GM12878 (cell line): ENCODE measurements around the gene CELF2. TPM values are rescaled to one million over a fixed set of nuclear protein-coding genes. Genes with fewer than 3 reads are reported as not detected.

Experiments used
- BCL11A ChIP-seq: IDR thresholded peaks from 2 replicates; pipeline ENCODE4 v1.6.1; 2011; ENCODE audit warnings: low read depth, low read length
- BMI1 ChIP-seq: fragments of 450-650 bp; IDR thresholded peaks from 2 replicates; pipeline ENCODE4 v1.6.1; 2016; ENCODE audit warnings: mild to moderate bottlenecking, moderate library complexity, borderline replicate concordance
- IKZF2 ChIP-seq, 2 experiments: fragments of 450-650 bp; IDR thresholded peaks; 2 replicates each; pipeline ENCODE4 v1.6.1; 2017; ENCODE audit warnings: mild to moderate bottlenecking in 2 of 2, moderate library complexity in 2 of 2
- KDM1A ChIP-seq: fragments of 200-600 bp; sonication (generic); IDR thresholded peaks from 2 replicates; pipeline ENCODE4 v1.6.1; 2016; ENCODE audit warnings: borderline replicate concordance
- MYB ChIP-seq: fragments of 150-350 bp; IDR thresholded peaks from 2 replicates; pipeline ENCODE4 v1.6.1; 2014; ENCODE audit warnings: mild to moderate bottlenecking, low read depth, low read length, borderline replicate concordance
- NBN ChIP-seq: fragments of 450-650 bp; IDR thresholded peaks from 2 replicates; pipeline ENCODE4 v1.6.1; 2016
- NFIC ChIP-seq: IDR thresholded peaks from 2 replicates; pipeline ENCODE4 v1.6.1; 2012; ENCODE audit warnings: low read depth, mild to moderate bottlenecking, inconsistent platforms, low read length, moderate library complexity
- NR2C1 ChIP-seq: fragments of 450-650 bp; IDR thresholded peaks from 2 replicates; pipeline ENCODE4 v1.6.1; 2017; ENCODE audit warnings: antibody characterized with exemption, mild to moderate bottlenecking, moderate library complexity
- NR2C2 ChIP-seq: IDR thresholded peaks from 2 replicates; pipeline ENCODE4 v1.6.1; 2011; ENCODE audit warnings: borderline replicate concordance, low read depth; ENCODE audit not compliant: control insufficient read depth, insufficient read length
- NR2F1 ChIP-seq: fragments of 450-650 bp; conservative IDR thresholded peaks from 2 replicates; pipeline ENCODE4 v1.6.1; 2017; ENCODE audit warnings: mild to moderate bottlenecking
- RAD51 ChIP-seq: fragments of 450-650 bp; IDR thresholded peaks from 2 replicates; pipeline ENCODE4 v1.6.1; 2016; ENCODE audit warnings: moderate library complexity, mild to moderate bottlenecking, inconsistent platforms
- RUNX3 ChIP-seq: IDR thresholded peaks from 2 replicates; pipeline ENCODE4 v1.6.1; 2012; ENCODE audit warnings: low read length, inconsistent platforms
- TBL1XR1 ChIP-seq: IDR thresholded peaks from 2 replicates; pipeline ENCODE4 v1.6.1; 2012; ENCODE audit warnings: low read depth, low read length, improper control_type of control experiment
- TCF12 ChIP-seq: IDR thresholded peaks from 2 replicates; pipeline ENCODE4 v1.6.1; 2011; ENCODE audit warnings: low read depth, mild to moderate bottlenecking, low read length
- ZNF622 ChIP-seq: fragments of 450-650 bp; IDR thresholded peaks from 2 replicates; pipeline ENCODE4 v1.6.1; 2017; ENCODE audit warnings: mild to moderate bottlenecking, inconsistent platforms
- ZSCAN29 ChIP-seq: fragments of 450-650 bp; IDR thresholded peaks from 2 replicates; pipeline ENCODE4 v1.6.1; 2017; ENCODE audit warnings: mild to moderate bottlenecking, moderate library complexity
- polyA plus RNA-seq, 11 experiments: library from polyadenylated mRNA; depleted of rRNA in 4 of 11; unstranded in 6 of 11; stranded (reverse) in 5 of 11; fragments of >200 nt; fragmentation: Nextera tagmentation in 4 of 11; fragmentation: Illumina TruSeq in 1 of 11; extraction: Ambion mirVana in 4 of 11; extraction: Trizol in 1 of 11; gene quantifications; 1 replicate in 1 of 11; 2 replicates in 10 of 11; pipeline versions ENCODE4 v1.2.1 to v1.2.3, GENCODE V29; 2011 to 2016; ENCODE audit warnings: inconsistent platforms in 2 of 11, missing spikeins in 2 of 11, low read depth in 1 of 11
- total RNA-seq, 4 experiments: library from RNA; depleted of rRNA in 3 of 4; stranded (reverse); fragments of >200 nt in 3 of 4; fragmentation: Illumina TruSeq in 1 of 4; extraction: Trizol in 1 of 4; gene quantifications; 2 replicates each; pipeline versions ENCODE4 v1.2.1 to v1.2.3, GENCODE V29; 2013 to 2021
- TF ChIP-seq, protein P1 (sequence below): IDR thresholded peaks from 2 replicates; pipeline ENCODE4 v1.6.1; 2012; ENCODE audit warnings: low read length, inconsistent platforms
- TF ChIP-seq, protein P2 (sequence below): fragments of 450-650 bp; formaldehyde crosslinking; IDR thresholded peaks from 2 replicates; pipeline ENCODE4 v1.4.0; 2022; ENCODE audit warnings: mild to moderate bottlenecking, moderate library complexity
- TF ChIP-seq, protein P3 (sequence below): fragments of 450-650 bp; IDR thresholded peaks from 2 replicates; pipeline ENCODE4 v1.6.1; 2017; ENCODE audit warnings: low read depth, mild to moderate bottlenecking, moderate library complexity
- TF ChIP-seq, protein P4 (sequence below): IDR thresholded peaks from 2 replicates; pipeline ENCODE4 v1.6.1; 2012; ENCODE audit warnings: improper control_type of control experiment, low read depth, low read length; ENCODE audit not compliant: insufficient replicate concordance

Gene CELF2
- total and polyA plus RNA-seq, 10 of the 15 experiments (the other 5 are each of a cell fraction or from before 2014, with no cell fraction given): 20.8 to 129 (median 86.3) TPM

DNA sequence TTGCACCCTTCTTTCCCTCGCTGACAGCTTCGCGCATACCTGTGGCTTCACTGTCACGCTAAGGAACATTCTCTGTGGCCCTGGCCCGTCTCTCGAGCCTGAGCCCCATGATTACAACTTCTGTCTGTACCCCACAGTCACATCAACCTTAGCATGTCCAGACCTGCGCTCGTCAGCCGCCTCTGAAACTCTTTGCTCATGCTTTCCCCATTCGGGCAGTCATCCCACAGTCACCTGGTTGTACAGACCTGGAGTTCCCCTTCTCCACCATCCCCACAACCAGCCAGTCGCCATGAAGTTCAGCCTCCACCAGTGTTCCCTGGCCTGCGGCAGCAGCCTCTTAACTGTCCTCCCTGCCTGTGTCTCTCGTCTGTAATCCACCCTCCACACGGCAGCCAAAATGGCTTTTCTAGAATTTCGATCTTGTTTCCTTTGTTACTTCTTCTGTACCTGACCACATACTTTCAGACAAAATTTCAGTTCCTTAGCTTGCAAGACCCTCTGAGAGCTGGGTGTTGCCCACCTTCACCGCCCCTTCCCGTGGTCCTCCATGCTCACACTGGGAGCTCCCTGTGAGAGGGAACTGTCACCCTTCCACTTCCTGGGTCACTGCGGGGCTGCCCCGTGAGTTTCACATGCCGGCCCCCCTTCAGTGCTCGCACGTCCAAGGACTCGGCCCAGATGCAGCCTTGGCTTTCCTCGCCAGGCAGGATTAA is 229.2 kb downstream of the CELF2 start (continued):
- TF ChIP-seq KDM1A (no peak), MYB (no peak), TCF12 (peak; percentile 80), NBN (peak; percentile 93), NFIC (no peak), IKZF2 (IDR thresholded peaks at IDR 0.05) (peak; percentile 89 to 93), ZSCAN29 (no peak), NR2F1 (peak; percentile 92), RAD51 (peak; percentile 43; the same call in 1 of the 2 replicates), ZNF622 (no peak), TBL1XR1 (no peak), BMI1 (no peak), BCL11A (peak; percentile 71), NR2C2 (no peak), NR2C1 (peak; percentile 55), RUNX3 (no peak)
- TF ChIP-seq, protein P1, sequence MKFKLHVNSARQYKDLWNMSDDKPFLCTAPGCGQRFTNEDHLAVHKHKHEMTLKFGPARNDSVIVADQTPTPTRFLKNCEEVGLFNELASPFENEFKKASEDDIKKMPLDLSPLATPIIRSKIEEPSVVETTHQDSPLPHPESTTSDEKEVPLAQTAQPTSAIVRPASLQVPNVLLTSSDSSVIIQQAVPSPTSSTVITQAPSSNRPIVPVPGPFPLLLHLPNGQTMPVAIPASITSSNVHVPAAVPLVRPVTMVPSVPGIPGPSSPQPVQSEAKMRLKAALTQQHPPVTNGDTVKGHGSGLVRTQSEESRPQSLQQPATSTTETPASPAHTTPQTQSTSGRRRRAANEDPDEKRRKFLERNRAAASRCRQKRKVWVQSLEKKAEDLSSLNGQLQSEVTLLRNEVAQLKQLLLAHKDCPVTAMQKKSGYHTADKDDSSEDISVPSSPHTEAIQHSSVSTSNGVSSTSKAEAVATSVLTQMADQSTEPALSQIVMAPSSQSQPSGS: no peak
- TF ChIP-seq, protein P2, sequence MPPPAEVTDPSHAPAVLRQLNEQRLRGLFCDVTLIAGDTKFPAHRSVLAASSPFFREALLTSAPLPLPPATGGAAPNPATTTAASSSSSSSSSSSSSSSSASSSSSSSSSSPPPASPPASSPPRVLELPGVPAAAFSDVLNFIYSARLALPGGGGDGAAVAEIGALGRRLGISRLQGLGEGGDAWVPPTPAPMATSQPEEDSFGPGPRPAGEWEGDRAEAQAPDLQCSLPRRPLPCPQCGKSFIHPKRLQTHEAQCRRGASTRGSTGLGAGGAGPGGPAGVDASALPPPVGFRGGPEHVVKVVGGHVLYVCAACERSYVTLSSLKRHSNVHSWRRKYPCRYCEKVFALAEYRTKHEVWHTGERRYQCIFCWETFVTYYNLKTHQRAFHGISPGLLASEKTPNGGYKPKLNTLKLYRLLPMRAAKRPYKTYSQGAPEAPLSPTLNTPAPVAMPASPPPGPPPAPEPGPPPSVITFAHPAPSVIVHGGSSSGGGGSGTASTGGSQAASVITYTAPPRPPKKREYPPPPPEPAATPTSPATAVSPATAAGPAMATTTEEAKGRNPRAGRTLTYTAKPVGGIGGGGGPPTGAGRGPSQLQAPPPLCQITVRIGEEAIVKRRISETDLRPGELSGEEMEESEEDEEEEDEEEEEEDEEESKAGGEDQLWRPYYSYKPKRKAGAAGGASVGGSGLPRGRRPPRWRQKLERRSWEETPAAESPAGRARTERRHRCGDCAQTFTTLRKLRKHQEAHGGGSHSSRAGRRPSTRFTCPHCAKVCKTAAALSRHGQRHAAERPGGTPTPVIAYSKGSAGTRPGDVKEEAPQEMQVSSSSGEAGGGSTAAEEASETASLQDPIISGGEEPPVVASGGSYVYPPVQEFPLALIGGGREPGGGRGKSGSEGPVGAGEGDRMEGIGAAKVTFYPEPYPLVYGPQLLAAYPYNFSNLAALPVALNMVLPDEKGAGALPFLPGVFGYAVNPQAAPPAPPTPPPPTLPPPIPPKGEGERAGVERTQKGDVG (CRISPR knock-in tag): no peak
- TF ChIP-seq, protein P3, sequence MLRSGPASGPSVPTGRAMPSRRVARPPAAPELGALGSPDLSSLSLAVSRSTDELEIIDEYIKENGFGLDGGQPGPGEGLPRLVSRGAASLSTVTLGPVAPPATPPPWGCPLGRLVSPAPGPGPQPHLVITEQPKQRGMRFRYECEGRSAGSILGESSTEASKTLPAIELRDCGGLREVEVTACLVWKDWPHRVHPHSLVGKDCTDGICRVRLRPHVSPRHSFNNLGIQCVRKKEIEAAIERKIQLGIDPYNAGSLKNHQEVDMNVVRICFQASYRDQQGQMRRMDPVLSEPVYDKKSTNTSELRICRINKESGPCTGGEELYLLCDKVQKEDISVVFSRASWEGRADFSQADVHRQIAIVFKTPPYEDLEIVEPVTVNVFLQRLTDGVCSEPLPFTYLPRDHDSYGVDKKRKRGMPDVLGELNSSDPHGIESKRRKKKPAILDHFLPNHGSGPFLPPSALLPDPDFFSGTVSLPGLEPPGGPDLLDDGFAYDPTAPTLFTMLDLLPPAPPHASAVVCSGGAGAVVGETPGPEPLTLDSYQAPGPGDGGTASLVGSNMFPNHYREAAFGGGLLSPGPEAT: peak; percentile 96
- TF ChIP-seq, protein P4, sequence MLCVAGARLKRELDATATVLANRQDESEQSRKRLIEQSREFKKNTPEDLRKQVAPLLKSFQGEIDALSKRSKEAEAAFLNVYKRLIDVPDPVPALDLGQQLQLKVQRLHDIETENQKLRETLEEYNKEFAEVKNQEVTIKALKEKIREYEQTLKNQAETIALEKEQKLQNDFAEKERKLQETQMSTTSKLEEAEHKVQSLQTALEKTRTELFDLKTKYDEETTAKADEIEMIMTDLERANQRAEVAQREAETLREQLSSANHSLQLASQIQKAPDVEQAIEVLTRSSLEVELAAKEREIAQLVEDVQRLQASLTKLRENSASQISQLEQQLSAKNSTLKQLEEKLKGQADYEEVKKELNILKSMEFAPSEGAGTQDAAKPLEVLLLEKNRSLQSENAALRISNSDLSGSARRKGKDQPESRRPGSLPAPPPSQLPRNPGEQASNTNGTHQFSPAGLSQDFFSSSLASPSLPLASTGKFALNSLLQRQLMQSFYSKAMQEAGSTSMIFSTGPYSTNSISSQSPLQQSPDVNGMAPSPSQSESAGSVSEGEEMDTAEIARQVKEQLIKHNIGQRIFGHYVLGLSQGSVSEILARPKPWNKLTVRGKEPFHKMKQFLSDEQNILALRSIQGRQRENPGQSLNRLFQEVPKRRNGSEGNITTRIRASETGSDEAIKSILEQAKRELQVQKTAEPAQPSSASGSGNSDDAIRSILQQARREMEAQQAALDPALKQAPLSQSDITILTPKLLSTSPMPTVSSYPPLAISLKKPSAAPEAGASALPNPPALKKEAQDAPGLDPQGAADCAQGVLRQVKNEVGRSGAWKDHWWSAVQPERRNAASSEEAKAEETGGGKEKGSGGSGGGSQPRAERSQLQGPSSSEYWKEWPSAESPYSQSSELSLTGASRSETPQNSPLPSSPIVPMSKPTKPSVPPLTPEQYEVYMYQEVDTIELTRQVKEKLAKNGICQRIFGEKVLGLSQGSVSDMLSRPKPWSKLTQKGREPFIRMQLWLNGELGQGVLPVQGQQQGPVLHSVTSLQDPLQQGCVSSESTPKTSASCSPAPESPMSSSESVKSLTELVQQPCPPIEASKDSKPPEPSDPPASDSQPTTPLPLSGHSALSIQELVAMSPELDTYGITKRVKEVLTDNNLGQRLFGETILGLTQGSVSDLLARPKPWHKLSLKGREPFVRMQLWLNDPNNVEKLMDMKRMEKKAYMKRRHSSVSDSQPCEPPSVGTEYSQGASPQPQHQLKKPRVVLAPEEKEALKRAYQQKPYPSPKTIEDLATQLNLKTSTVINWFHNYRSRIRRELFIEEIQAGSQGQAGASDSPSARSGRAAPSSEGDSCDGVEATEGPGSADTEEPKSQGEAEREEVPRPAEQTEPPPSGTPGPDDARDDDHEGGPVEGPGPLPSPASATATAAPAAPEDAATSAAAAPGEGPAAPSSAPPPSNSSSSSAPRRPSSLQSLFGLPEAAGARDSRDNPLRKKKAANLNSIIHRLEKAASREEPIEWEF: peak; percentile 46
